Measurements from ENCODE around the gene TBC1D5. TPM values are rescaled to one million over a fixed set of nuclear protein-coding genes. Genes with fewer than 3 reads are reported as not detected.
A peak's percentile ranks its signal among the peaks of the same experiment; 100 is the strongest.

The TBC1D5 gene
- total RNA-seq, 1 experiment from 2014 or later: 30.4 TPM

DNA sequence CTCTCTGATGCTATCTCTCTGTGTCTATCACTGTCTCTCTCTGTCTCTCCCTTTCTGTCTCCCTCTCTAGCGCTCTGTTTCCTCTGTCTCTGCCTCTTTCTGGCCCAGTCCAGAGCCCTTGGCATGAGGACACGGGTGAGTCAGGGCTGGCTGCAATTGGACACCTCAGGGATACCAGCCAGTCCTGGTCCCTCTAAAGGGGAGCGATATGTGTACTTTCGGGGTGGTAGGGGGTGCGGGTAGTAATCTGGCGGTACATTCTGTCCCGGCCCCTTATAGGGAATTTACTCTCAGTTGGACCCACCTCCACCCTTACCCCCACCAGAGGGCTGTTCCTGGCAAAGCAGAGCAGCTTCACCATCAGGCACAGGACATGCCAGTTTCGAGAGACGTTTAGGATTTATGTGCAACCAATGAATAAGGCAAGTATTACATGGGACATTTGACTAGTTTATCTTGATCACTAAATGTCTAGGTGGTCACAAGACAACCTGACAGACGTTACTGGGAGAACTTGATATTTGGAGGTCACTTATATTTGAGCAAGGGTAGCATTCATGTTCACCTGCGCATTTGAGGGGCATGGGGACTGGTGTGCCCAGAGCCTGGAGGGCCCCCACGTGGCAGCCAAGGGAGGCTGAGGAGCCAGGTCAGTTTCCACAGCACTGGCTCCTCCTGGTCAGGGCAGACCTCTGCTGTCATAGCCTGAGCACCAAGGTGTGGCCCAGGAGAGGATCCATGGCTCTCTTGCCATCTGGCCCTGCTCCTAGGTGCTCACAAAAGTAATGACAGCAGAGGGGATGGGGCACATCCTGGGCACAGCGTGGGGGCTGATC lies 601.5 kb downstream of the TBC1D5 start:
- TF ChIP-seq, protein P1, sequence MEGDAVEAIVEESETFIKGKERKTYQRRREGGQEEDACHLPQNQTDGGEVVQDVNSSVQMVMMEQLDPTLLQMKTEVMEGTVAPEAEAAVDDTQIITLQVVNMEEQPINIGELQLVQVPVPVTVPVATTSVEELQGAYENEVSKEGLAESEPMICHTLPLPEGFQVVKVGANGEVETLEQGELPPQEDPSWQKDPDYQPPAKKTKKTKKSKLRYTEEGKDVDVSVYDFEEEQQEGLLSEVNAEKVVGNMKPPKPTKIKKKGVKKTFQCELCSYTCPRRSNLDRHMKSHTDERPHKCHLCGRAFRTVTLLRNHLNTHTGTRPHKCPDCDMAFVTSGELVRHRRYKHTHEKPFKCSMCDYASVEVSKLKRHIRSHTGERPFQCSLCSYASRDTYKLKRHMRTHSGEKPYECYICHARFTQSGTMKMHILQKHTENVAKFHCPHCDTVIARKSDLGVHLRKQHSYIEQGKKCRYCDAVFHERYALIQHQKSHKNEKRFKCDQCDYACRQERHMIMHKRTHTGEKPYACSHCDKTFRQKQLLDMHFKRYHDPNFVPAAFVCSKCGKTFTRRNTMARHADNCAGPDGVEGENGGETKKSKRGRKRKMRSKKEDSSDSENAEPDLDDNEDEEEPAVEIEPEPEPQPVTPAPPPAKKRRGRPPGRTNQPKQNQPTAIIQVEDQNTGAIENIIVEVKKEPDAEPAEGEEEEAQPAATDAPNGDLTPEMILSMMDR (IDR thresholded peaks at IDR 0.05): no peak; the same call in 1 of the 2 replicates
- TF ChIP-seq SIN3A (IDR thresholded peaks at IDR 0.05; ENCODE audit: borderline replicate concordance, insufficient read depth, low read depth, low read length) (no peak), TCF7L2 (IDR thresholded peaks at IDR 0.05; ENCODE audit: low read depth, low read length) (no peak), POLR2AphosphoS5 (IDR thresholded peaks at IDR 0.05; ENCODE audit: low read depth, low read length) (no peak)
- TF ChIP-seq, protein P2, sequence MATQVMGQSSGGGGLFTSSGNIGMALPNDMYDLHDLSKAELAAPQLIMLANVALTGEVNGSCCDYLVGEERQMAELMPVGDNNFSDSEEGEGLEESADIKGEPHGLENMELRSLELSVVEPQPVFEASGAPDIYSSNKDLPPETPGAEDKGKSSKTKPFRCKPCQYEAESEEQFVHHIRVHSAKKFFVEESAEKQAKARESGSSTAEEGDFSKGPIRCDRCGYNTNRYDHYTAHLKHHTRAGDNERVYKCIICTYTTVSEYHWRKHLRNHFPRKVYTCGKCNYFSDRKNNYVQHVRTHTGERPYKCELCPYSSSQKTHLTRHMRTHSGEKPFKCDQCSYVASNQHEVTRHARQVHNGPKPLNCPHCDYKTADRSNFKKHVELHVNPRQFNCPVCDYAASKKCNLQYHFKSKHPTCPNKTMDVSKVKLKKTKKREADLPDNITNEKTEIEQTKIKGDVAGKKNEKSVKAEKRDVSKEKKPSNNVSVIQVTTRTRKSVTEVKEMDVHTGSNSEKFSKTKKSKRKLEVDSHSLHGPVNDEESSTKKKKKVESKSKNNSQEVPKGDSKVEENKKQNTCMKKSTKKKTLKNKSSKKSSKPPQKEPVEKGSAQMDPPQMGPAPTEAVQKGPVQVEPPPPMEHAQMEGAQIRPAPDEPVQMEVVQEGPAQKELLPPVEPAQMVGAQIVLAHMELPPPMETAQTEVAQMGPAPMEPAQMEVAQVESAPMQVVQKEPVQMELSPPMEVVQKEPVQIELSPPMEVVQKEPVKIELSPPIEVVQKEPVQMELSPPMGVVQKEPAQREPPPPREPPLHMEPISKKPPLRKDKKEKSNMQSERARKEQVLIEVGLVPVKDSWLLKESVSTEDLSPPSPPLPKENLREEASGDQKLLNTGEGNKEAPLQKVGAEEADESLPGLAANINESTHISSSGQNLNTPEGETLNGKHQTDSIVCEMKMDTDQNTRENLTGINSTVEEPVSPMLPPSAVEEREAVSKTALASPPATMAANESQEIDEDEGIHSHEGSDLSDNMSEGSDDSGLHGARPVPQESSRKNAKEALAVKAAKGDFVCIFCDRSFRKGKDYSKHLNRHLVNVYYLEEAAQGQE (IDR thresholded peaks at IDR 0.05; ENCODE audit: insufficient read depth in 1 of 2, low read depth in 2 of 2, low read length in 1 of 2): no peak
- H3K36me3 ChIP-seq (ENCODE audit: control insufficient read depth, insufficient read depth, low read length): no peaks in the 10 kb centered on the region
- no peak for DNase-seq (ENCODE audit: low read depth, low spot score)
- H3K27me3 ChIP-seq (ENCODE audit: control insufficient read depth, insufficient read depth, low read length): no peaks in the 10 kb centered on the region
- no peaks in the 10 kb centered on the region for H3K9me3 ChIP-seq (ENCODE audit: control insufficient read depth, insufficient read depth, low read depth, low read length)
- no peak overlapping the region for H3K27ac ChIP-seq (ENCODE audit: low read length)
- BruUV-seq (replicated peaks): no TSS peak
- ATAC-seq: peak; percentile 64
- H3K4me1 ChIP-seq (ENCODE audit: control insufficient read depth, insufficient read depth, low read length): no peaks in the 10 kb centered on the region
- intact Hi-C loops (cut with micrococcal nuclease; ENCODE audit: unreplicated experiment): no loop called here
- ChIA-PET CTCF (no interaction called here), POLR2A (no interaction called here)
- in situ Hi-C loops (cut with HindIII; ENCODE audit: low pct_unique_long_range_greater_than_20kb, low sequenced_read_pairs): no loop called here
- H3K4me3 ChIP-seq (ENCODE audit: low read depth in 2 of 2, low read length in 2 of 2): no peak overlapping the region

DNA sequence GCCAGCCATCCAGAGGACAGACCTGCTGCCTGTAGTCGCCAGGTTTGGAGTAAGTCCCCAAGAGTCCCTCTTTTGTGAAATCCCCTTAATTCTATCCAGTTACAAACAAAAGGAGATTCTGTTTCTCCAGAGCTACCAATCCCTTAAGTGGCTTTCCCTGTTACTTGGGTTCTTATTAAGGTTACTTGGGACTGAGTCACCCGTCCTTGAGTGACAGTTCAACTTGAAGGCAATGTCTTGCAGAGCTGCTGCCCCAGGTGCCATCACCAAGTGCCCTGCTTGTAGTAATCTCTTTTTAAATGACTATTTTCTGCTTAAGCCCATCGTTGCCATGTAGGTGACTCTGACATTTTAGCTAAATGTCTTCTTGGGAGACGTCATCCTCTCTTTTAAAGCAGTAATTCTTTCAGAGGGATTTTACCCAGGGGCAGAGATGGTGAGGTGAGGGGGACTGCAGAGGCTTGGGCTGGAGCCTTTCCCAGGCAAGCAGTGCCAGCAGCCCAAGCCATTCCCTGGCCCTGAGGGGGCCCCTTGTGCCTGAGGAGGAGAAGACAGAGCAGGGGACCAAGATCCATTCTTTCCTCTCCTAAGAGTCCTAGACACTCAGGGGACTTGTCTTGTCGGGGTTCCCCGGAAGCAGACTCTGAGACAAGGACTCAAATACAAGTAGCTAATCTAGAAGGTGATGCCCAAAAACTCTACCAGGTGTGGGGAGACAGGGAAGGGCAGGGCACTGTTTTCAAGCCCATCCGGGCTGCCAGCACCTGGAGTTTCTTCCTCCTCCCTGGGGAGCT lies 604.0 kb downstream of the TBC1D5 start:
- H3K4me3 ChIP-seq (ENCODE audit: low read depth in 2 of 2, low read length in 2 of 2): no peak overlapping the region
- BruUV-seq (replicated peaks): no TSS peak
- in situ Hi-C loops (cut with HindIII; ENCODE audit: low pct_unique_long_range_greater_than_20kb, low sequenced_read_pairs): no loop called here
- ChIA-PET POLR2A (interaction anchor here (0.6 kb wide), 1 partner anchor 708 kb away, joined by 6 read pairs; no protein-coding TSS in a partner anchor), CTCF (no interaction called here)
- no peaks in the 10 kb centered on the region for H3K36me3 ChIP-seq (ENCODE audit: control insufficient read depth, insufficient read depth, low read length)
- H3K4me1 ChIP-seq (ENCODE audit: control insufficient read depth, insufficient read depth, low read length): no peaks in the 10 kb centered on the region
- intact Hi-C loops (cut with micrococcal nuclease; ENCODE audit: unreplicated experiment): no loop called here
- TF ChIP-seq SIN3A (IDR thresholded peaks at IDR 0.05; ENCODE audit: borderline replicate concordance, insufficient read depth, low read depth, low read length) (no peak), POLR2AphosphoS5 (IDR thresholded peaks at IDR 0.05; ENCODE audit: low read depth, low read length) (no peak), TCF7L2 (IDR thresholded peaks at IDR 0.05; ENCODE audit: low read depth, low read length) (no peak)
- TF ChIP-seq, protein P2 (IDR thresholded peaks at IDR 0.05; ENCODE audit: insufficient read depth in 1 of 2, low read depth in 2 of 2, low read length in 1 of 2): no peak
- TF ChIP-seq, protein P1 (IDR thresholded peaks at IDR 0.05): no peak
- ATAC-seq (no peak), DNase-seq (ENCODE audit: low read depth, low spot score) (no peak)
- H3K9me3 ChIP-seq (ENCODE audit: control insufficient read depth, insufficient read depth, low read depth, low read length): no peaks in the 10 kb centered on the region
- no peak overlapping the region for H3K27ac ChIP-seq (ENCODE audit: low read length)
- H3K27me3 ChIP-seq (ENCODE audit: control insufficient read depth, insufficient read depth, low read length): no peaks in the 10 kb centered on the region

All from Panc1 (cell line).